Esophagus muscularis mucosa (tissue), 3 donors: ENCODE data around the gene ARHGAP8.

Experiments used
- CTCF ChIP-seq, 3 experiments: fragments of 200-600 bp in 2 of 3; fragments of 450-650 bp in 1 of 3; sonication (generic) in 2 of 3; IDR thresholded peaks; one replicate each; pipeline ENCODE4 v1.5.1; 2017 to 2019; ENCODE audit warnings: antibody characterized with exemption in 3 of 3, mild to moderate bottlenecking in 2 of 3, moderate library complexity in 1 of 3
- EP300 ChIP-seq: sonication (generic); formaldehyde crosslinking; IDR thresholded peaks from one replicate; pipeline ENCODE4 v1.6.1; 2017; ENCODE audit warnings: antibody characterized with exemption

- TF ChIP-seq CTCF (IDR thresholded peaks at IDR 0.05) = no peak
- no peak for TF ChIP-seq EP300
These were observed 136.3 kb downstream of the ARHGAP8 start for GRCh38 chr22:44888491-44889254.
